Measurements from ENCODE around the gene EXOC3L1. TPM values are rescaled to one million over a fixed set of nuclear protein-coding genes. Genes with fewer than 3 reads are reported as not detected.

Gene EXOC3L1
- total and polyA plus RNA-seq, 2 of the 13 experiments (the other 11 are each of a cell fraction or from before 2014, with no cell fraction given): 0.12 TPM; not detected in 1

DNA sequence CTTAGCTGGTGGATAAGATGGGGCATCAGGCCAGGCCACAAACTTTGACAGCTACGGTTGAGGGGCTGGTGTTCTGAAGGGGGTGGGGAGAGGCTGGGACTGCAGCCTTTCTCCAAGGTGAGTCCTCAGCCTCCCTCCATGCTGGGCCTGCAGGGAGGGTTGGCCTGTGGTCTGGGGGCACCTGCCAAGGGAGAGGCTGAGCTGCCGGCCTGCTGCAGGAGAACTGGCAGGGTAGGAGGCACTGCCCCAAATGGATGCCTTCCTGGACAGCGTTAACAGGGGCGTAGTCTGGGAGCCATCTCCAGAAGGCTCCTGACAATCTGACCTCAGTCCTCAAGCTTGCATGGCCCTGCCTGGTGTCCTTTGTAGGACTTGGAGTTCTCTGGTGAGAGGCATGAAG is 14.1 kb upstream of the EXOC3L1 start:
- Histone ChIP-seq H3K4me3 (replicated peaks in 1 of 3; ENCODE audit: insufficient read depth in 1 of 3, low read depth in 2 of 3, low read length in 3 of 3) (no peak overlapping the region), H3K4me1 (ENCODE audit: insufficient read depth, low read length) (peaks cover 34% of the 10 kb centered on the region), H3K9me3 (ENCODE audit: low read length) (no peaks in the 10 kb centered on the region), H3K9ac (ENCODE audit: insufficient read depth, low read depth, low read length) (no peak overlapping the region), H3K27ac (ENCODE audit: extremely low read length, insufficient read depth, low read length) (no peak overlapping the region), H2AFZ (ENCODE audit: low read length) (no peak overlapping the region), H4K20me1 (ENCODE audit: insufficient read depth, low read length) (no peaks in the 10 kb centered on the region), H3K36me3 (replicated peaks in 1 of 2; ENCODE audit: control insufficient read depth in 1 of 2, insufficient read depth in 2 of 2, low read length in 2 of 2) (peaks cover 27 to 30% of the 10 kb centered on the region in 2 experiments; a peak in 4 of 5 replicates), H3K27me3 (ENCODE audit: control insufficient read depth in 1 of 2, insufficient read depth in 2 of 2, low read length in 2 of 2) (no peaks in the 10 kb centered on the region), H3K4me2 (ENCODE audit: low read depth, low read length) (no peak overlapping the region), H3K79me2 (ENCODE audit: insufficient read depth, low read length) (no peaks in the 10 kb centered on the region)
- ChIA-PET CTCF (ENCODE audit: low intra/inter-chr PET ratio, low total read pairs) (no interaction called here), POLR2A (no interaction called here)
- intact Hi-C loops (cut with micrococcal nuclease; ENCODE audit: unreplicated experiment): no loop called here
- DNase-seq (ENCODE audit: low spot score): no peak
- no peak for FAIRE-seq
- 96% methylated on average over 3 of the region's 4 CpGs for WGBS (ENCODE audit: low lambda C conversion rate)
- no TSS peak for BruUV-seq (replicated peaks)
- no peak for ATAC-seq
- TF ChIP-seq ZNF510 (CRISPR knock-in tag; IDR thresholded peaks at IDR 0.05; ENCODE audit: low read depth): no peak
- no peak for TF ChIP-seq NR2F6 (IDR thresholded peaks at IDR 0.05)
- no peak for TF ChIP-seq NR2F6 (CRISPR knock-in tag; IDR thresholded peaks at IDR 0.05)
- TF ChIP-seq KLF16 (CRISPR knock-in tag; IDR thresholded peaks at IDR 0.05): no peak
- TF ChIP-seq PRDM4 (CRISPR knock-in tag; IDR thresholded peaks at IDR 0.05; ENCODE audit: borderline replicate concordance): no peak
- TF ChIP-seq, protein P1, sequence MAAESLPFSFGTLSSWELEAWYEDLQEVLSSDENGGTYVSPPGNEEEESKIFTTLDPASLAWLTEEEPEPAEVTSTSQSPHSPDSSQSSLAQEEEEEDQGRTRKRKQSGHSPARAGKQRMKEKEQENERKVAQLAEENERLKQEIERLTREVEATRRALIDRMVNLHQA (CRISPR knock-in tag; IDR thresholded peaks at IDR 0.05): no peak
- TF ChIP-seq MLX (CRISPR knock-in tag; IDR thresholded peaks at IDR 0.05): no peak
- TF ChIP-seq FOXK1 (CRISPR knock-in tag; IDR thresholded peaks at IDR 0.05; ENCODE audit: borderline replicate concordance, low read depth): no peak
- TF ChIP-seq, protein P2, sequence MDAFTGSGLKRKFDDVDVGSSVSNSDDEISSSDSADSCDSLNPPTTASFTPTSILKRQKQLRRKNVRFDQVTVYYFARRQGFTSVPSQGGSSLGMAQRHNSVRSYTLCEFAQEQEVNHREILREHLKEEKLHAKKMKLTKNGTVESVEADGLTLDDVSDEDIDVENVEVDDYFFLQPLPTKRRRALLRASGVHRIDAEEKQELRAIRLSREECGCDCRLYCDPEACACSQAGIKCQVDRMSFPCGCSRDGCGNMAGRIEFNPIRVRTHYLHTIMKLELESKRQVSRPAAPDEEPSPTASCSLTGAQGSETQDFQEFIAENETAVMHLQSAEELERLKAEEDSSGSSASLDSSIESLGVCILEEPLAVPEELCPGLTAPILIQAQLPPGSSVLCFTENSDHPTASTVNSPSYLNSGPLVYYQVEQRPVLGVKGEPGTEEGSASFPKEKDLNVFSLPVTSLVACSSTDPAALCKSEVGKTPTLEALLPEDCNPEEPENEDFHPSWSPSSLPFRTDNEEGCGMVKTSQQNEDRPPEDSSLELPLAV (CRISPR knock-in tag; conservative IDR thresholded peaks at IDR 0.05; ENCODE audit: low read depth): no peak
- no peak for TF ChIP-seq MBD4 (IDR thresholded peaks at IDR 0.05; ENCODE audit: borderline replicate concordance, low read length)
- TF ChIP-seq, protein P3, sequence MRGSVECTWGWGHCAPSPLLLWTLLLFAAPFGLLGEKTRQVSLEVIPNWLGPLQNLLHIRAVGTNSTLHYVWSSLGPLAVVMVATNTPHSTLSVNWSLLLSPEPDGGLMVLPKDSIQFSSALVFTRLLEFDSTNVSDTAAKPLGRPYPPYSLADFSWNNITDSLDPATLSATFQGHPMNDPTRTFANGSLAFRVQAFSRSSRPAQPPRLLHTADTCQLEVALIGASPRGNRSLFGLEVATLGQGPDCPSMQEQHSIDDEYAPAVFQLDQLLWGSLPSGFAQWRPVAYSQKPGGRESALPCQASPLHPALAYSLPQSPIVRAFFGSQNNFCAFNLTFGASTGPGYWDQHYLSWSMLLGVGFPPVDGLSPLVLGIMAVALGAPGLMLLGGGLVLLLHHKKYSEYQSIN (CRISPR knock-in tag; IDR thresholded peaks at IDR 0.05; ENCODE audit: borderline replicate concordance): no peak
- no peak for TF ChIP-seq GTF2F1 (IDR thresholded peaks at IDR 0.05; ENCODE audit: low read length)
- TF ChIP-seq YEATS2 (CRISPR knock-in tag; IDR thresholded peaks at IDR 0.05; ENCODE audit: borderline replicate concordance): no peak
- no peak for TF ChIP-seq SMAD9 (CRISPR knock-in tag; IDR thresholded peaks at IDR 0.05)
- TF ChIP-seq MAZ (IDR thresholded peaks at IDR 0.05; ENCODE audit: borderline replicate concordance, low read depth, low read length): no peak
- no peak for TF ChIP-seq MAZ (CRISPR knock-in tag; IDR thresholded peaks at IDR 0.05; ENCODE audit: low read depth)
- in situ Hi-C loops (cut with HindIII; ENCODE audit: extremely low pct_ligation_motif_present, low pct_unique_long_range_greater_than_20kb): no loop called here

Data from HepG2 (cell line).